Hepatic stellate cell (primary cell): ENCODE results near the gene RBMY1E.
"Not testable (repeated sequence)": the region's sequence is repeated elsewhere in the genome, so short reads cannot be mapped to it uniquely, and the experiment has no call there.

ENCODE experiments used
- DNase-seq: peaks from one replicate; pipeline ENCODE4 v3.0.0; 2011; ENCODE audit warnings: low spot score

RBMY1E gene

GRCh38 chrY:21917932-21918331 lies at the start of gene RBMY1E:
Gene RBMY1E, minus strand, starts transcription at chrY:21918032. Its CDS starts 1,978 bp downstream, at chrY:21916054.
- not testable (repeated sequence) for DNase-seq

DNA sequence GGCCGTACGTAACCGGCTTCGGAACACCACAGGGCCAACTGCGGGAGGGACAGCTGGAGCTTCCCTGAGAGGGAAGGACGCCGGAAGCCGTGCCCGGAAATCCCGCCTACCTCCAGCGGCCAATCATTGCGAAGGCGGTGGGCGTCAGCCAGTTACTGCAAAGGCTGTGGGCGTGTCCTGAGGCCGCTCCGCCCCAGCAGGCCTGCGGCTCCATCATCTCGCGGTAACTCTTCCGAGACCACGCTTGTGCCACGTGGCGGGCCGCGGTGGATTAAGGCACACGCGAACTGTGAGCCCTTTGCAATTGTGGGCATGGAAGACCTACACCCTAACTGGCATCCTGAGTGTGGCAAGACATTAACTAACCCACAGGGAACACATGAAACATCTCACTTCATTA lies 23.4 kb downstream of the RBMY1E start, which contains the start of gene RBMY1D:
Gene RBMY1D (minus strand): TSS at position 101 of the 400 bp plus-strand sequence. CDS start 2,013 bp downstream, outside the sequence.
- not testable (repeated sequence) for DNase-seq

DNA sequence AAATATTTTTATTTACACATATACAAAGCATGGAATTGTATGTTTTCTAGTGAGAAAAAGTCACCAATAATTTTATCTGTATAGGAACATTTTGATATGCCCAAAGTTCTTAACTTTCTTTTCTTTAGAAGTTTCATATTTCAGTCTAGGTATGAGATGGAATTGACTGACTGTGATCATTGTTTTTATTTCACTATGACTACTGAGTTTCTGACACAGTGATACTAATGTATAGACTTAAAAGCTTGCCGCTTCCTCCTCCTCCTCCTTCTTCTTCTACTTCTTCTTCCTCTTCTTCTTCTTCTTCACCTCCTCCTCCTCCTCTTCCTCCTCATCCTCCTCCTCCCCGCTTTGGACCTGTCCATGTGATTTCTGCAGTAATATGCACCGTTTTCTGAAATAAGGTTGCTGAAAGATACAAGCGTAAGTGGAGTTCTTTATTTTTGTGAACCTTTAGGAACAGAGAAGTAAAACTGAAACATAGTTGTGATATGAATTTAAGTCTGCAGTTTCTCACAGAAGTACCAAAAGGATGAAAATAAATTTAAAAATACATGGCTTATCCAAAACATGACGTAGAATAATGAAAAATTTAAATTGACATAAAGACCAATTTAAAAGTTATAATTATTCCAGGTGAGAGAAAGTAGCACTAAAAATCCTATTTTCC lies 48.3 kb downstream of the RBMY1E start:
- not testable (repeated sequence) for DNase-seq
